Lung (tissue), 12 donors: ENCODE results near the gene C11orf91. TPM values are rescaled to one million over a fixed set of nuclear protein-coding genes. Genes with fewer than 3 reads are reported as not detected.

Source experiments
- ATAC-seq: fragments of 200-7000 bp; cut with Tn5 transposase; one replicate; pipeline ENCODE4 v1.9.1; 2020; ENCODE audit warnings: moderate number of reproducible peaks; ENCODE audit not compliant: insufficient read depth, low FRiP score
- DNase-seq, 3 donors: peaks; one replicate each; pipeline ENCODE4 v3.0.0-alpha.2; 2013 to 2017
- H3K27ac ChIP-seq, 2 donors: one replicate each; pipeline ENCODE4 v1.5.1; 2013; ENCODE audit warnings: mild to moderate bottlenecking in 2 of 2, moderate library complexity in 2 of 2, control low read depth in 1 of 2, inconsistent platforms in 1 of 2, low read depth in 1 of 2, low read length in 1 of 2
- H3K27me3 ChIP-seq, 3 donors: one replicate each; pipeline ENCODE4 v1.5.1; 2013; ENCODE audit warnings: low read length in 2 of 3; ENCODE audit not compliant: control insufficient read depth in 3 of 3, insufficient read depth in 3 of 3
- H3K36me3 ChIP-seq, 4 donors: one replicate each; pipeline ENCODE4 v1.5.1; 2013; ENCODE audit warnings: low read length in 4 of 4, mild to moderate bottlenecking in 1 of 4, moderate library complexity in 1 of 4; ENCODE audit not compliant: control insufficient read depth in 4 of 4, insufficient read depth in 4 of 4
- H3K4me1 ChIP-seq, 5 donors: one replicate each; pipeline ENCODE4 v1.5.1; 2013; ENCODE audit warnings: low read length in 5 of 5, mild to moderate bottlenecking in 2 of 5, moderate library complexity in 1 of 5; ENCODE audit not compliant: control insufficient read depth in 5 of 5, insufficient read depth in 5 of 5
- H3K4me3 ChIP-seq: one replicate; pipeline ENCODE4 v1.5.1; 2013; ENCODE audit warnings: mild to moderate bottlenecking, control low read depth, moderate library complexity
- H3K9ac ChIP-seq, 2 donors: one replicate each; pipeline ENCODE4 v1.5.1; 2013; ENCODE audit warnings: low read length in 2 of 2, control low read depth in 1 of 2; ENCODE audit not compliant: insufficient read depth in 1 of 2
- H3K9me3 ChIP-seq, 4 donors: one replicate each; pipeline ENCODE4 v1.5.1; 2013; ENCODE audit warnings: low read length in 3 of 4, mild to moderate bottlenecking in 1 of 4, moderate library complexity in 1 of 4; ENCODE audit not compliant: control insufficient read depth in 4 of 4, insufficient read depth in 3 of 4
- CTCF ChIP-seq: IDR thresholded peaks from 2 replicates; pipeline ENCODE4 v1.5.1; 2012; ENCODE audit warnings: mild to moderate bottlenecking; ENCODE audit errors: control extremely low read depth, extremely low read depth
- WGBS, 2 donors: extraction: QIAGEN DNeasy Blood & Tissue Kit; methylation state at CpG; one replicate each; pipeline ENCODE4 v1.1.7; 2013; 5-methylcytosine and 5-hydroxymethylcytosine counted together
- polyA plus RNA-seq, 2 donors: library from polyadenylated mRNA; stranded (reverse); fragments of 200-250 nt; gene quantifications; one replicate each; pipeline ENCODE4 v1.2.1, GENCODE V29; 2013
- total RNA-seq, 2 donors: library from RNA; depleted of rRNA in 1 of 2; stranded (reverse); fragments of >200 nt in 1 of 2; gene quantifications; one replicate each; pipeline ENCODE4 v1.2.1, GENCODE V29; 2014 to 2021
- donor health status: control.
- donor health status: control.
- donor health status: Bipolar disorder and iron deficiency.
- donor health status: healthy.
- donor health status: DM: yes; HTN: yes; CAD: no.

The C11orf91 gene
- total and polyA plus RNA-seq, 4 donors: 0.58 to 3.6 TPM; not detected in 2

- H3K4me3 ChIP-seq: no peak overlapping the region
- TF ChIP-seq CTCF: no peak
- peak overlapping the region; percentile 62 to 67 for H3K27ac ChIP-seq
- no peak for ATAC-seq
- no peak overlapping the region for H3K9ac ChIP-seq
- no peaks in the 10 kb centered on the region for H3K27me3 ChIP-seq
- H3K4me1 ChIP-seq: peaks cover 12 to 49% (median 24%) of the 10 kb centered on the region in 5 donors
- DNase-seq: no peak
- peaks cover 27 to 37% (median 34%) of the 10 kb centered on the region in 4 donors for H3K36me3 ChIP-seq
- WGBS, 2 donors: 78 to 82% methylated on average over 5 of the region's 5 CpGs
- no peaks in the 10 kb centered on the region for H3K9me3 ChIP-seq
These were observed 19.0 kb upstream of the C11orf91 start for GRCh38 chr11:33719587-33719986.

- H3K9ac ChIP-seq: no peak overlapping the region
- H3K4me3 ChIP-seq: no peak overlapping the region
- DNase-seq: no peak
- no peak for ATAC-seq
- H3K27ac ChIP-seq: no peak overlapping the region
- peaks cover 30 to 45% (median 40%) of the 10 kb centered on the region in 4 donors for H3K36me3 ChIP-seq
- no peaks in the 10 kb centered on the region for H3K27me3 ChIP-seq
- H3K4me1 ChIP-seq: peaks cover 5 to 48% (median 13%) of the 10 kb centered on the region in 5 donors
- TF ChIP-seq CTCF: no peak
- WGBS, 2 donors: 82 to 89% methylated on average over 2 of the region's 2 CpGs
- no peaks in the 10 kb centered on the region for H3K9me3 ChIP-seq
These were observed 17.8 kb upstream of the C11orf91 start for GRCh38 chr11:33718440-33718839.

- no peak for ATAC-seq
- peaks cover 25 to 51% (median 34%) of the 10 kb centered on the region in 4 donors for H3K36me3 ChIP-seq
- H3K9me3 ChIP-seq: no peaks in the 10 kb centered on the region
- H3K9ac ChIP-seq: no peak overlapping the region
- DNase-seq: no peak
- peaks cover 0 to 32% (median 6%) of the 10 kb centered on the region in 5 donors for H3K4me1 ChIP-seq
- H3K27ac ChIP-seq: no peak overlapping the region
- WGBS, 2 donors: 67 to 83% methylated on average over 2 of the region's 2 CpGs
- no peak overlapping the region for H3K4me3 ChIP-seq
- H3K27me3 ChIP-seq: no peaks in the 10 kb centered on the region
- TF ChIP-seq CTCF: peak; percentile 4
These were observed 15.6 kb upstream of the C11orf91 start for GRCh38 chr11:33716243-33716642.

GRCh38 chr11:33713856-33714398 lies 13.3 kb upstream of the C11orf91 start:
- 65 to 83% methylated on average over 4 of the region's 4 CpGs for WGBS, 2 donors
- H3K9ac ChIP-seq: no peak overlapping the region
- H3K9me3 ChIP-seq: no peaks in the 10 kb centered on the region
- ATAC-seq (peak; percentile 31), DNase-seq (no peak)
- H3K27me3 ChIP-seq: no peaks in the 10 kb centered on the region
- H3K36me3 ChIP-seq: peaks cover 17 to 60% (median 38%) of the 10 kb centered on the region in 4 donors
- H3K27ac ChIP-seq: no peak overlapping the region
- TF ChIP-seq CTCF: no peak
- peaks cover 0 to 25% (median 0%) of the 10 kb centered on the region in 5 donors for H3K4me1 ChIP-seq
- H3K4me3 ChIP-seq: no peak overlapping the region
